GM12864 (cell line): ENCODE measurements around the gene BTRC.
"Not testable (repeated sequence)": the region's sequence is repeated elsewhere in the genome, so short reads cannot be mapped to it uniquely, and the experiment has no call there.

Source experiments
- DNase-seq: peaks from one replicate; pipeline ENCODE4 v3.0.0-alpha.2; 2011; ENCODE audit warnings: low read depth
- H3K4me3 ChIP-seq: 2 replicates; pipeline ENCODE4 v1.5.1; 2011; ENCODE audit warnings: mild to moderate bottlenecking, low read depth, low read length, control low read depth
- TF ChIP-seq, protein P1 (sequence below): IDR thresholded peaks from 2 replicates; pipeline ENCODE4 v1.5.1; 2011; ENCODE audit warnings: low read depth, mild to moderate bottlenecking, moderate library complexity, low read length, control low read depth, inconsistent platforms; ENCODE audit errors: missing control alignments

The BTRC gene

DNA sequence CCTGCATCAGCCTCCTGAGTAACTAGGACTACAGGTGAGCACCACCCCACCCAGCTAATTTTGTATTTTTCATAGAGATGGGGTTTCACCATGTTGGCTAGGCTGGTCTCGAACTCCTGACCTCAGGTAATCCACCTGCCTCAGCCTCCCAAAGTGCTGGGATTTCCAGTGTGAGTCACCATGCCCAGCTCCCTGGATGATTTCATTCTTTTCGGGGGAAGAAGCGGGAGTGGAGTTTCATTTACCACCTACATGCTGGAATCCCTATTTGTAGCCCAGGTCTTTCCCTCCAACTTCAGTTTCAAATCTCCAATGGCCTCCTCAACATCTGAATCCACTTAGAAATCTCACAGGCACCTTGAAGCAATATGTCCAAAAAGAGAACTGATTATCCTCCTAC lies 2.9 kb upstream of the BTRC start:
- H3K4me3 ChIP-seq, result no peak overlapping the region
- TF ChIP-seq, protein P1, sequence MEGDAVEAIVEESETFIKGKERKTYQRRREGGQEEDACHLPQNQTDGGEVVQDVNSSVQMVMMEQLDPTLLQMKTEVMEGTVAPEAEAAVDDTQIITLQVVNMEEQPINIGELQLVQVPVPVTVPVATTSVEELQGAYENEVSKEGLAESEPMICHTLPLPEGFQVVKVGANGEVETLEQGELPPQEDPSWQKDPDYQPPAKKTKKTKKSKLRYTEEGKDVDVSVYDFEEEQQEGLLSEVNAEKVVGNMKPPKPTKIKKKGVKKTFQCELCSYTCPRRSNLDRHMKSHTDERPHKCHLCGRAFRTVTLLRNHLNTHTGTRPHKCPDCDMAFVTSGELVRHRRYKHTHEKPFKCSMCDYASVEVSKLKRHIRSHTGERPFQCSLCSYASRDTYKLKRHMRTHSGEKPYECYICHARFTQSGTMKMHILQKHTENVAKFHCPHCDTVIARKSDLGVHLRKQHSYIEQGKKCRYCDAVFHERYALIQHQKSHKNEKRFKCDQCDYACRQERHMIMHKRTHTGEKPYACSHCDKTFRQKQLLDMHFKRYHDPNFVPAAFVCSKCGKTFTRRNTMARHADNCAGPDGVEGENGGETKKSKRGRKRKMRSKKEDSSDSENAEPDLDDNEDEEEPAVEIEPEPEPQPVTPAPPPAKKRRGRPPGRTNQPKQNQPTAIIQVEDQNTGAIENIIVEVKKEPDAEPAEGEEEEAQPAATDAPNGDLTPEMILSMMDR, result no peak
- DNase-seq, result no peak

DNA sequence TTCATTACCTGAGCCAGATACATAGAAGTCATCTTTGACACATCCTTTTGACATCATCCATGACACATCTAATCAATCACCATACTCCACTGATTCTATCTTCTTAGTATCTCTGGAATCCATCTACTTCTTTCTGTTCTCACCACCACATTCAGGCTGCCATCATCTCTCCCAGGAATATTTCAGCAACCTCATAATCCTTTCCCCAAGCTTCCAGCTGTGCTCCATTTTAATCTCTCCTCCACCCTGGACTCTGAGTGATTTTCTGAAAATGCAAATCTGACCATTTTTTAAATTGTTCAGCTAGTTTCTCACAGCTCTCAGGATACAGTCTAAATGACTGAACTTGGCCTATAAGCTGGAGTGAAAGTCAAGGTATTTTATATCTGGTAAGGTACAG lies 2.5 kb upstream of the BTRC start:
- H3K4me3 ChIP-seq, result no peak overlapping the region
- no peak for DNase-seq
- TF ChIP-seq, protein P1, result no peak

DNA sequence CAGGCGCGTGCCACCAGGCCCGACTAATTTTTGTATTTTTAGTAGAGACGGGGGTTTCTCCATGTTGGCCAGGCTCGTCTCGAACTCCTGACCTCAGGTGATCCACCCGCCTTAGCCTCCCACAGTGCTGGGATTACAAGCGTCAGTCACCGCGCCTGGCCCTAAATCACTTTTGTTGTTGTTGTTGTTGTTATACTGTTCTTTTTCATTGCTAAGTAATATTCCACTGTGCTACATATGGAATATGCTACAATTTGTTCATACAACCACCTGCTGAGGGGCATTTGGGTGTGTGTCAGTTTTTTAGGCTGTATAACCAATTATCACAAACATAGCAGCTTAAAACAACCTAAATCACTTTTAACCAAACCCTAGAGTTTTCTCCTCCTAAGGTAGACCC lies 1.1 kb upstream of the BTRC start:
- not testable (repeated sequence) for DNase-seq, H3K4me3 ChIP-seq

DNA sequence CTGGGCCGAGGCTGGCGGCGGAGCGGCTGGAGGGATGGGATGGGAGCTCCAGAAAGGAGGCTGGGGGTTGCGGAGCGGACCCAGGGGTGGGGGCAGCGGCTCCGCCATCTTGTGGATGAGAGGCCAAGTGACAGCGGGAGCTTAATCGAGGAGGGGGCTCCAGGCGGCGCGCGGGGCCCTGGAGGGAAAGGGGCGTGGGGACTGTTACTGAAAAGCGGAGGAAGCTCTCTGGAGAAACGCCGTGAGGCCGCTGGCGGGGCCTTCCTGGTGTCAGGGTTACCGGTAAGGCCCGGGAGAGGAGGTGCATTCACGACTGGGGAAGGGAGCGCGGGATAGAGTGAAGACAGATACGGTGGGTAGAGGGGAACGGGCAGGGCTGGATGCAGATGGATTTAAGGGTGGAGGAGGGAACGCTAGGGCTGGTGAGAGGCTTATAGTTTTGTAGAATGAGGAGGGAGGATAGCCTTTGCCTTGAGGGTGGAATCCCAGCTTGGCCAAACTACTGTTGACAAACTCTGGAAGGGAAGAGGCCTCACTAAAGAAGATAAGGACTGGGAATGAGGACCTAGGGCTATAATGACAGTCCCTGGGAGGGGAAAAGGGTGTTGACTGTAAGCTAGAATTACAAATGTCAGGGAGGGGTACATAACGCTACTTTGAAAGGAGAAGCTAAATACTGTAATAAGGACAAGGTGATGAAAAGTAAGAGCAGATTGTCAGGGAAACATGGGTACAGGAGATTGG lies 535 bp downstream of the BTRC start:
- no peak for DNase-seq
- peak overlapping the region; percentile 89 for H3K4me3 ChIP-seq
- TF ChIP-seq, protein P1, result no peak

DNA sequence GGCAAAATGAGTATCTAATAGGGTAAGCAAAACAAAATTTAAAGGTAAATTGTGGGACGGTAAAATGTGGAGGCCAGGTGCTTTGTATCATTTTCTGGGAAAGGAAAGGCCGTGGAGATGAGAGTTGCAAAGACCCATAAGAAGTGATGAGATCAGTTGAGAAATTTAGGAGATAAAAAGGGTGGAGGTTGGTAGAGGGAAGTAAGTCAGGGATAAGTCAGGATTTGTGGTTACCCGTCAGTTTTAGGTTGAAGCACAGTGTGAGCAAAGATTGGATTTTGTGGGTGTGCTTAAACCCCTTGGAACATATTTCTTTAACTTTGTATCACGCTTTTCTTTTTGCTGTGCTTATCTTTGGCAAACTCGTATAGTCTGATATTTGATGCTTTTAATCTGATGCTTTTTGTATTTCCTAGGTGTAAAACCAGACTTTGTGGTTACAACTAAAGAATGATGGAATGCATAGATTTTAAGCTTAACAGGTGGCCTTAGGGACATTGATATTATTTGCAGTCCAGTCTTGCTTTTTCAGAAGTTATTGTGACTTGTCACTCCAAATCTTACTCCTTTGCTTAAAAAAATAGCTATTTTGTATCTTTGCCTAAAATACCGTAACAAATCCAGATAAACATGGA lies 1.2 kb downstream of the BTRC start:
- no peak for DNase-seq
- H3K4me3 ChIP-seq, result peak overlapping the region; percentile 89; the same call in 1 of the 2 replicates
- TF ChIP-seq, protein P1, result no peak

DNA sequence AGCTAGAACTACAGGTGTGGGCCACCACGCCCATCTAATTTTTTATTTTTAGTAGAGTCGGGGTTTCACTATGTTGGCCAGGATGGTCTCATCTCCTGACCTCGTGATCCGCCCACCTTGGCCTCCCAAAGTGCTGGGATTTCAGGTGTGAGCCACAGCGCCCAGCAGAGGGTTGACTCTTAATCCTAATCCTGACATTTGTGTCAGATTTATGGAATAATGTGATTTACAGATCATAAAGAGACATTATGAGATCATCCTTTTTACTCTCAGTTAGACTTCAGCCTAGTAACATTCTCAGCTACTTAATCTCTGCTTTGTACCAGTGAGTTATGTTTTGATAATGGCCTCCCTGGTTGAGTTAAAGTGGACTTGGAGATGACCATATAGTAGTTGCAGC lies 2.2 kb downstream of the BTRC start:
- no peak for DNase-seq
- no peak overlapping the region for H3K4me3 ChIP-seq
- TF ChIP-seq, protein P1, result no peak

DNA sequence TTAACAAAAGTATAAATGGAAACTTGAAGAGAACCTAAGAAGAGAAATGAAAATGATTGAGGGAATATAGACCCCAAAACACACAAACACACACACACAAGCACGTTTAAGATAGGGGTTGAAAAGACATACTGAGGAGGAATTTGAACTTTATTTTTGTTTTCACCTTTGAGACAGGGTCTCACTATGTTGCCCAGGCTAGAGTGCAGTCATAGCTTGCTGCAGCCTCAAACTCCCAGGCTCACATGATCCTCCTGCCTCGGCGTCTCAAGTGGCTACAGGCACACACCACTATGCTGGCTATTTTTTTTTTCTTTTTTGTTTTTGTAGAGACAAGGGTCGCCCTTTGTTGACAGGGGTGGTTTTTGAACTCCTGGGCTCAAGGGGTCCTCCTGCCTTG lies 4.0 kb downstream of the BTRC start:
- TF ChIP-seq, protein P1, result no peak
- DNase-seq, result no peak
- H3K4me3 ChIP-seq, result no peak overlapping the region
